Neural progenitor cell (in vitro differentiated cells): ENCODE results near the gene VRK2. TPM values are rescaled to one million over a fixed set of nuclear protein-coding genes. Genes with fewer than 3 reads are reported as not detected.

ENCODE experiments used
- DNase-seq: peaks from one replicate; pipeline ENCODE4 v3.0.0-alpha.2; 2016; ENCODE audit warnings: low spot score
- H2AFZ ChIP-seq: fragments of 200-600 bp; sonication (generic); replicated peaks from 2 replicates; pipeline ENCODE4 v1.6.1; 2016; ENCODE audit warnings: antibody characterized with exemption
- H3F3A ChIP-seq: fragments of 200-600 bp; sonication (generic); 2 replicates; pipeline ENCODE4 v1.6.1; 2016; ENCODE audit warnings: antibody characterized with exemption, low read depth
- H3K27ac ChIP-seq: fragments of 200-600 bp; sonication (generic); 2 replicates; pipeline ENCODE4 v1.5.1; 2016; ENCODE audit warnings: mild to moderate bottlenecking
- H3K27me3 ChIP-seq: fragments of 200-600 bp; sonication (generic); 2 replicates; pipeline ENCODE4 v1.6.1; 2016; ENCODE audit warnings: mild to moderate bottlenecking, moderate library complexity
- H3K36me3 ChIP-seq: fragments of 200-600 bp; sonication (generic); 2 replicates; pipeline ENCODE4 v1.5.1; 2016
- H3K4me1 ChIP-seq: fragments of 200-600 bp; sonication (generic); 2 replicates; pipeline ENCODE4 v1.6.1; 2016; ENCODE audit warnings: mixed run types
- H3K4me2 ChIP-seq: fragments of 200-600 bp; sonication (generic); 2 replicates; pipeline ENCODE4 v1.6.1; 2016
- H3K4me3 ChIP-seq: fragments of 200-600 bp; sonication (generic); 2 replicates; pipeline ENCODE4 v1.5.1; 2016
- H3K79me2 ChIP-seq: fragments of 200-600 bp; sonication (generic); 2 replicates; pipeline ENCODE4 v1.6.1; 2016; ENCODE audit warnings: low read depth
- H3K9ac ChIP-seq: fragments of 200-600 bp; sonication (generic); 2 replicates; pipeline ENCODE4 v1.6.1; 2016
- H3K9me3 ChIP-seq: fragments of 200-600 bp; sonication (generic); 2 replicates; pipeline ENCODE4 v1.5.1; 2016; ENCODE audit warnings: low read depth
- H4K20me1 ChIP-seq: fragments of 200-600 bp; sonication (generic); 2 replicates; pipeline ENCODE4 v1.6.1; 2016; ENCODE audit warnings: low read depth
- H3K27ac Mint-ChIP-seq: 3 replicates; pipeline ENCODE4 v1.8.0; 2021; ENCODE audit warnings: mixed read lengths
- H3K27me3 Mint-ChIP-seq: 2 replicates; pipeline ENCODE4 v1.8.0; 2022; ENCODE audit warnings: low read depth, mild to moderate bottlenecking, inconsistent platforms, moderate library complexity, mixed read lengths; ENCODE audit not compliant: insufficient read depth
- H3K36me3 Mint-ChIP-seq: 3 replicates; pipeline ENCODE4 v1.8.0; 2021; ENCODE audit warnings: mixed read lengths
- H3K4me1 Mint-ChIP-seq: 3 replicates; pipeline ENCODE4 v1.8.0; 2021; ENCODE audit warnings: mixed read lengths
- H3K4me3 Mint-ChIP-seq: 3 replicates; pipeline ENCODE4 v1.8.0; 2021; ENCODE audit warnings: mild to moderate bottlenecking, moderate library complexity, mixed read lengths
- H3K9me3 Mint-ChIP-seq: 3 replicates; pipeline ENCODE4 v1.8.0; 2020; ENCODE audit warnings: mixed read lengths
- EZH2 ChIP-seq: fragments of 200-600 bp; sonication (generic); IDR thresholded peaks from 2 replicates; pipeline ENCODE4 v1.6.1; 2017; ENCODE audit warnings: antibody characterized with exemption, mild to moderate bottlenecking, moderate library complexity
- EZH2phosphoT487 ChIP-seq: fragments of 200-600 bp; sonication (generic); IDR thresholded peaks from 2 replicates; pipeline ENCODE4 v1.6.1; 2017; ENCODE audit warnings: antibody characterized with exemption
- total RNA-seq: library from RNA; depleted of rRNA; stranded (reverse); fragments of >200 nt; gene quantifications from 2 replicates; pipeline ENCODE4 v1.2.3, GENCODE V29; 2015; ENCODE audit warnings: low replicate concordance
- TF ChIP-seq, protein P1 (sequence below): fragments of 200-600 bp; sonication (generic); IDR thresholded peaks from 2 replicates; pipeline ENCODE4 v1.5.1; 2017; ENCODE audit warnings: antibody characterized with exemption, mild to moderate bottlenecking

VRK2 gene
- total RNA-seq, 1 donor from 2014 or later = 39.2 TPM

DNA sequence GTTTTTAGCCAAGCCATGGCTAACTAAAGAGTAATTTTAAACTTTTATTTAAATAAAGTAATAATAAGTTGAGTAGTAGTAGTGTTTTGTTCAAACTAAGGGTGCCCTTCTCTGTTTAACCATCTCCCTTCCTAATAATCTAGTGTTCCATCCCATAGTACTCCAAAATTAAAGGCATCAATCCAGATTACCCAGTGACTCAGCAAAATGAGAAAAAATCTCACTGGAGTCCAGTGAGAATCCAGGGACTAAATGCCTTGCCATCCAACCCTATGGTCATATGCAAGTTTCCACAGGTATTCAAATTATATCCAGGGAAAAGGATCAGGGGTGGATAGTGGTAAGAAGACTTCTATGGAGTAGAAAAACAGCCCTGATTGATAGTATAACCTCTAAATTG is 19.6 kb upstream of the VRK2 start:
- Mint-ChIP-seq H3K4me1 (no peaks in the 10 kb centered on the region), H3K27ac (no peak overlapping the region), H3K36me3 (no peaks in the 10 kb centered on the region), H3K27me3 (no peaks in the 10 kb centered on the region), H3K4me3 (no peak overlapping the region), H3K9me3 (no peaks in the 10 kb centered on the region)
- TF ChIP-seq EZH2phosphoT487 (no peak), EZH2 (no peak)
- TF ChIP-seq, protein P1, sequence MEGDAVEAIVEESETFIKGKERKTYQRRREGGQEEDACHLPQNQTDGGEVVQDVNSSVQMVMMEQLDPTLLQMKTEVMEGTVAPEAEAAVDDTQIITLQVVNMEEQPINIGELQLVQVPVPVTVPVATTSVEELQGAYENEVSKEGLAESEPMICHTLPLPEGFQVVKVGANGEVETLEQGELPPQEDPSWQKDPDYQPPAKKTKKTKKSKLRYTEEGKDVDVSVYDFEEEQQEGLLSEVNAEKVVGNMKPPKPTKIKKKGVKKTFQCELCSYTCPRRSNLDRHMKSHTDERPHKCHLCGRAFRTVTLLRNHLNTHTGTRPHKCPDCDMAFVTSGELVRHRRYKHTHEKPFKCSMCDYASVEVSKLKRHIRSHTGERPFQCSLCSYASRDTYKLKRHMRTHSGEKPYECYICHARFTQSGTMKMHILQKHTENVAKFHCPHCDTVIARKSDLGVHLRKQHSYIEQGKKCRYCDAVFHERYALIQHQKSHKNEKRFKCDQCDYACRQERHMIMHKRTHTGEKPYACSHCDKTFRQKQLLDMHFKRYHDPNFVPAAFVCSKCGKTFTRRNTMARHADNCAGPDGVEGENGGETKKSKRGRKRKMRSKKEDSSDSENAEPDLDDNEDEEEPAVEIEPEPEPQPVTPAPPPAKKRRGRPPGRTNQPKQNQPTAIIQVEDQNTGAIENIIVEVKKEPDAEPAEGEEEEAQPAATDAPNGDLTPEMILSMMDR = no peak
- H3K4me1 ChIP-seq = peaks cover 4% of the 10 kb centered on the region
- H3K4me2 ChIP-seq = no peak overlapping the region
- H3K9me3 ChIP-seq = no peaks in the 10 kb centered on the region
- no peaks in the 10 kb centered on the region for H4K20me1 ChIP-seq
- no peak overlapping the region for H2AFZ ChIP-seq
- H3K27ac ChIP-seq = no peak overlapping the region
- no peak overlapping the region for H3K9ac ChIP-seq
- no peaks in the 10 kb centered on the region for H3K79me2 ChIP-seq
- DNase-seq = no peak
- H3K4me3 ChIP-seq = no peak overlapping the region
- no peaks in the 10 kb centered on the region for H3K36me3 ChIP-seq
- H3K27me3 ChIP-seq = no peaks in the 10 kb centered on the region
- H3F3A ChIP-seq = no peaks in the 10 kb centered on the region

DNA sequence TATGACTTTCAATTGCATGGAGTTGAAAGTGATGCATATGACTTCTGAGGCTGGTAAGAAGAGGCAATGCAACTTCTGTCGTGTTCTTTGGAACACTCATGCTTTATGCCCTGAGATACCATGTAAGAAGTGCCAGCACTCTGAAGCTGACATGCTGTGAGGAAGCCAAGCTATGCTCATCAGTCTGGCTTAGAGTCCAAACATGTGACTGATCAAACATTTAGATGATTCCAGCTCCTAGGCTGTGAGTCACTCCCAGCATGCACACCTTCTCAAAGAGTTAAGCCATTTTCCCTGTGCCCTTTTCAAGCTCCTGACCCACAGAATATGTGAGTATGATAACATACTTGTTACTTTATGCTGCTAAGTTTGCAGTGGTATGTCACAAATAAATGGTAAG is 15.8 kb upstream of the VRK2 start:
- DNase-seq = no peak
- Histone ChIP-seq H3K79me2 (no peaks in the 10 kb centered on the region), H2AFZ (no peak overlapping the region), H3K36me3 (no peaks in the 10 kb centered on the region), H3K4me2 (no peak overlapping the region), H3K4me1 (no peaks in the 10 kb centered on the region), H3K9me3 (no peaks in the 10 kb centered on the region), H3K4me3 (no peak overlapping the region), H3F3A (no peaks in the 10 kb centered on the region), H4K20me1 (no peaks in the 10 kb centered on the region), H3K9ac (no peak overlapping the region), H3K27ac (no peak overlapping the region), H3K27me3 (no peaks in the 10 kb centered on the region)
- Mint-ChIP-seq H3K27ac (no peak overlapping the region), H3K36me3 (no peaks in the 10 kb centered on the region), H3K27me3 (no peaks in the 10 kb centered on the region), H3K4me1 (no peaks in the 10 kb centered on the region), H3K9me3 (no peaks in the 10 kb centered on the region), H3K4me3 (no peak overlapping the region)
- TF ChIP-seq EZH2 (no peak), EZH2phosphoT487 (no peak)
- TF ChIP-seq, protein P1 = no peak

DNA sequence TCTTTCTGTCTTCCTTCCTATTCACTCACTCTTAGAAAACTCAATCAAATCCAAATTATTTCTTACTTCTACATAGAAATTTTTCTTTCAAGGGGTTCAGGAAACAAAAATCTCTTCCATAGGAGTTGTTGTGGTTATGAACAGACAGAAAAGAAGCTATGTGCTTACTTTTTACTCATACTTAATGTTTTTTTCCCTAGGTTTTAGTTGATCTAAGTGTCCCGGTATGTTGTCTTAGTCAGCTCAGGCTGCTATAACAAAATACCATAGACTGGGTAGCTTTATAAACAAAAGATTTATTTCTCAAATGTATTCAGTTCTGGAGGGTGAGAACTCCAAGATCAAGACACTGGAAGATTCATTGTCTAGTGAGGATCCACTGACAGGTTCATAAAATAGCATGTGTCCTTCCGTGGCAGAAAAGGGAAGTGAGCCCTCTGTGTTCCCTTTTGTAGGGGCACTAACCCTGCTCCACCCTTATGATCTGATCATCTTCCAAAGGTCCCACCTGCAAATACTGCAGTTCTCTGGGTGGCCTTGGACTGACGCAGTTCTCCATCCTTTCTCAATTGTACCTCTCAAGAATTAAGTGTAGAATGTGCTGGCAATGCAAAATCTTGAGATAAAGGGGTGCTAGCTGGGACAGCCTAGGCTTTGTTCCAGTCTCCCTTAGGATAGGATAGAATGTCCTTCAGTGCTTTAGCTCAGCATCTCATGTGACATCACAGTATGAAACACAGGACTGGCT is 14.4 kb upstream of the VRK2 start:
- H3K9me3 Mint-ChIP-seq = no peaks in the 10 kb centered on the region
- Histone ChIP-seq H3F3A (no peaks in the 10 kb centered on the region), H3K79me2 (no peaks in the 10 kb centered on the region), H3K4me2 (no peak overlapping the region), H3K4me3 (no peak overlapping the region), H3K4me1 (no peaks in the 10 kb centered on the region), H3K9ac (no peak overlapping the region), H3K27ac (no peak overlapping the region), H3K27me3 (no peaks in the 10 kb centered on the region), H2AFZ (no peak overlapping the region), H3K36me3 (no peaks in the 10 kb centered on the region), H3K9me3 (no peaks in the 10 kb centered on the region), H4K20me1 (no peaks in the 10 kb centered on the region)
- H3K27me3 Mint-ChIP-seq = no peaks in the 10 kb centered on the region
- H3K4me3 Mint-ChIP-seq = no peak overlapping the region
- no peak for DNase-seq
- TF ChIP-seq, protein P1 = no peak
- TF ChIP-seq EZH2phosphoT487 (no peak), EZH2 (no peak)
- no peak overlapping the region for H3K27ac Mint-ChIP-seq
- no peaks in the 10 kb centered on the region for H3K4me1 Mint-ChIP-seq
- no peaks in the 10 kb centered on the region for H3K36me3 Mint-ChIP-seq
